ENCODE data around the gene SHC4.
"Not testable (repeated sequence)": the region's sequence is repeated elsewhere in the genome, so short reads cannot be mapped to it uniquely, and the experiment has no call there.

Gene SHC4

GRCh38 chr15:48877630-48878595 lies 85.8 kb downstream of the SHC4 start, which contains the start of gene EID1:
Gene EID1, plus strand, starts transcription at chr15:48878134. Its CDS starts 43 bp downstream, at chr15:48878177.
- DNase-seq = peak; percentile 93

- no peak for DNase-seq
These were observed 87.7 kb downstream of the SHC4 start for GRCh38 chr15:48876057-48876456.

- no peak for DNase-seq
These were observed 88.3 kb downstream of the SHC4 start for GRCh38 chr15:48875241-48875960.

GRCh38 chr15:48872632-48873031 lies 91.1 kb downstream of the SHC4 start:
- no peak for DNase-seq

GRCh38 chr15:48871542-48871941 lies 92.2 kb downstream of the SHC4 start:
- DNase-seq = no peak

- DNase-seq = no peak
These were observed 93.8 kb downstream of the SHC4 start for GRCh38 chr15:48869966-48870365.

GRCh38 chr15:48868536-48868935 lies 95.2 kb downstream of the SHC4 start:
- DNase-seq = peak; percentile 71

GRCh38 chr15:48868023-48868422 lies 95.7 kb downstream of the SHC4 start:
- DNase-seq = no peak

GRCh38 chr15:48866141-48866563 lies 97.6 kb downstream of the SHC4 start:
- peak; percentile 54 for DNase-seq

GRCh38 chr15:48865370-48866079 lies 98.2 kb downstream of the SHC4 start:
- peak; percentile 42 for DNase-seq

- no peak for DNase-seq
These were observed 101.0 kb downstream of the SHC4 start for GRCh38 chr15:48862705-48863104.

- DNase-seq = peak; percentile 45
These were observed 101.8 kb downstream of the SHC4 start for GRCh38 chr15:48861813-48862431.

- no peak for DNase-seq
These were observed 104.3 kb downstream of the SHC4 start for GRCh38 chr15:48859426-48859825.

GRCh38 chr15:48858401-48858800 lies 105.3 kb downstream of the SHC4 start:
- peak; percentile 43 for DNase-seq

GRCh38 chr15:48856942-48857341 lies 106.8 kb downstream of the SHC4 start:
- no peak for DNase-seq

- DNase-seq = peak; percentile 56
These were observed 107.9 kb downstream of the SHC4 start for GRCh38 chr15:48855501-48856440.

GRCh38 chr15:48854434-48854833 lies 109.3 kb downstream of the SHC4 start:
- DNase-seq = not testable (repeated sequence)

GRCh38 chr15:48851956-48852355 lies 111.8 kb downstream of the SHC4 start:
- no peak for DNase-seq

GRCh38 chr15:48850648-48851047 lies 113.1 kb downstream of the SHC4 start:
- DNase-seq = no peak

GRCh38 chr15:48845123-48845522 lies 118.6 kb downstream of the SHC4 start:
- no peak for DNase-seq

- DNase-seq = no peak
These were observed 121.2 kb downstream of the SHC4 start for GRCh38 chr15:48842501-48842900.

All from NCI-H226 (cell line).